Erythroblast (primary cell): ENCODE measurements around the gene NABP2.
"Not testable (repeated sequence)": the region's sequence is repeated elsewhere in the genome, so short reads cannot be mapped to it uniquely, and the experiment has no call there.

ENCODE experiments used
- DNase-seq, 2 experiments: peaks; one replicate each; lab custom pipeline; 2025; lab: John Stamatoyannopoulos, UW
- GATA1 ChIP-seq: IDR thresholded peaks from 2 replicates; pipeline ENCODE4 v1.6.1; 2011; ENCODE audit warnings: low read depth, mild to moderate bottlenecking, control low read depth, low read length, moderate library complexity
- POLR2A ChIP-seq: IDR thresholded peaks from 2 replicates; pipeline ENCODE4 v1.6.1; 2011; ENCODE audit warnings: mild to moderate bottlenecking, low read length

Gene NABP2

DNA sequence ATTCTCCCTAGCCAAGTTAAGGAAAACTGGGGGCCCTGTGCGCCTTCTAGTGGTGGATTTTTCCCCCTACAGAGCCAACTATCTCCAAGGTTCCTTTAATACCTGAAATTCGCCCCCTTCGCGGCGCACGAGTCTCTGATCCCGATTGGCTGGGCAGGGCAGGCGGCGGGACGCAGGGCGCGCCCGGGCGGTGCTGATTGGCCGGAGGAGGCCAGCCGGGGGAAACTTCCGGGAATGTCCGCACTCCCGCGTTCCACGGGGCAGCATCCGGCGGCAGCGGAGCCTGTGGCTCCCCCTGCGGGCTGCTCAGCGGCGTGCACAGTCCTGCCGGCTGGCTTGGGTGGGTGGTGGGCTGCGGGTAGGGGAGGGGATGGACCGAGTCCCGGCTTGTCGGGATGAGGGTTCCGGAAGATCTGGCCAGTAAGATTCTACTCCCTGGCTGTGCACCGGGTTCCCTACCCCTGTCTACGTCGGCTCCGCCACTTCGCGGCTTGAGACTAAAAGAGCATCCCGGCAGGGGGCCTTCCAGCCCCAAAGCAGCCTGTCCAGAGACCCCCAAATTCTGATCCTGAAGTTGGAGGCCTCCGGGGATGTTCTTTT is at the start of gene NABP2:
NABP2 (plus strand) TSS at position 241 of the 600 bp plus-strand sequence. CDS start 515 bp downstream, outside the sequence.
- DNase-seq = peak; percentile 95 to 97
- TF ChIP-seq POLR2A = peak; percentile 47
- no peak for TF ChIP-seq GATA1

DNA sequence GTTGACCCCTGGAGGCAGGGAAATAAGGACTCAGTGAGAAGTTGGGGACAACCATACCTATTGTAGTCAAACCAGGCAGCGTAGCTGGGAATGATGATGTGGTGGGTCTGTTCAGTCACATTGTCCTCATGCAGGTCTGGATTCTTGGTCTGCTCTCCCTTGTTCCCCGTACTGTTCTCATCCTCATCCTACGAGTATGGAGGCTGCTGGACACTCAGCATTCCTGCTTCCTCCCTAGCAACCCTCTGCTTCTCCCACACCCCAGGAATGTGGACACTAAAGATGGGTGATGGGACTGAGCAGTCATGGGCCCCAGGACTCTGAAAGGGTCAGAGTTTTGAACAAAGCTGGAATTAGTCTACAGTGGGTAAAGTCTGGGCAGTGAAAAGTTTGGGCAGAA is 45.8 kb upstream of the NABP2 start:
- TF ChIP-seq POLR2A = no peak
- no peak for DNase-seq

DNA sequence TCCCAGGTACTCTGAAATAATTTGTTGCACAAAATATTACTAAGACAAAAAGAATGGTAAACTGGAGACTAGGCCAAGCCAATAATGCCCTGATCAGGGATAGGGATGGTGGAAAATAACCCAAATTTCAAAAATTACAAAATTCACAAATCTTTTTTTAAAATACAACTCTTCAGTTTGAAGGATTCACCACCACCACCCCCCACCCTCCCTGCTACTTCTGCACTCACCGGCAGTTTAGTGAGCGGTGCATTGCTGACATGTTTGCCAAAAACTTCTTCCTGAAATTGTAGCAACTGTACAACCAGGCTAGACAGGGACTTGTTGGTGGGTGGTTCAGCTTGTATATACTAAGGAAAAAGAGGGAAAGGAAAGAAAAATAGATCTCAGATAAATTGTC is 37.2 kb upstream of the NABP2 start:
- DNase-seq = no peak
- TF ChIP-seq POLR2A (no peak), GATA1 (no peak)

DNA sequence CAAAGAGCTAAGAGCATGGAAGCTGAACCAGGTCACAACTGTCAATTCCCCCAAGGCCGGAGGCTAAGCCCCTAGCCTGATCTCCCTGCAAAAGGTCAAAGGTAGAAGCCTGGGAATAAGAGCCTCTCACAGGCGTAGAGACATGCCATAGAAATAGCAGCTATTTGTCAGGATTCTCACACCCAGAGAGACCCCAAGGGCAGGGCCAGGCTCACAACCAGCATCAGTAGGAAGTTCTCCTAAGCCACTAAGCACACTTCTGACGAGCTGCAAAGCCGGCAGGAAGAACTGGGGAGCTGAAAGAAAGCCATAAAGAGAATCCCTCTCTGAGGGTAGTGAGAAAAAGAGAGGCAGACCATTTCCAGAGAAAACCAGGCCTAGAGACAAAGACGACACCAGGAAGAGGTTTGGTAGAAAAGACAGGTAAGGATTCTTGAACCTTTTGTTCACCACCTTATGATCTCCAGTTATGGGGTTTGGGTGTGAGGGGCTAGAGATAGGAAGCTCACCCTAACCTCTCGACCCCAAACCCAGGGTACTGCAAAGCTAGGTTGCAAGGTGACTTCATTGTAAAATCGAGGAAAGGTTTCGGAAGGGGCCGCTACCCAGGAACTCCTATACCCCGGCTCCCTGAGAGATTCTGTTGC is 35.9 kb upstream of the NABP2 start:
- TF ChIP-seq POLR2A (no peak), GATA1 (no peak)
- peak; percentile 34 to 55 for DNase-seq

DNA sequence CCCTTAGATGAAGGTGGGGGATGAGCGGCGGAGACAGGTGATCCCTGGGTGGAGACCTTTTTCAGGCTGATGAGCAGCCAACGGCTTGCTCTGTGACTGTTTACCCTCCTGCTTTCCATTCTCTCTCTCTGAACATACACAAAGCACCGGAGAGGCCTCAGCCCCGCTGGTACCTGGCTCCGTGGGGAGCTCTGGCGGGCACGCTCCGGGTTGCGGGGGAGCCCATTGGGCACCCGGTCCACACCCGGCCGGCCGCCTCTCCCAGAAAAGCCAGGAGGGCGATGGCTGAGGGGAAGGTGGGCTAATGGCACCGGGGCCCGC is 35.4 kb upstream of the NABP2 start:
- TF ChIP-seq GATA1 = no peak
- no peak for TF ChIP-seq POLR2A

DNA sequence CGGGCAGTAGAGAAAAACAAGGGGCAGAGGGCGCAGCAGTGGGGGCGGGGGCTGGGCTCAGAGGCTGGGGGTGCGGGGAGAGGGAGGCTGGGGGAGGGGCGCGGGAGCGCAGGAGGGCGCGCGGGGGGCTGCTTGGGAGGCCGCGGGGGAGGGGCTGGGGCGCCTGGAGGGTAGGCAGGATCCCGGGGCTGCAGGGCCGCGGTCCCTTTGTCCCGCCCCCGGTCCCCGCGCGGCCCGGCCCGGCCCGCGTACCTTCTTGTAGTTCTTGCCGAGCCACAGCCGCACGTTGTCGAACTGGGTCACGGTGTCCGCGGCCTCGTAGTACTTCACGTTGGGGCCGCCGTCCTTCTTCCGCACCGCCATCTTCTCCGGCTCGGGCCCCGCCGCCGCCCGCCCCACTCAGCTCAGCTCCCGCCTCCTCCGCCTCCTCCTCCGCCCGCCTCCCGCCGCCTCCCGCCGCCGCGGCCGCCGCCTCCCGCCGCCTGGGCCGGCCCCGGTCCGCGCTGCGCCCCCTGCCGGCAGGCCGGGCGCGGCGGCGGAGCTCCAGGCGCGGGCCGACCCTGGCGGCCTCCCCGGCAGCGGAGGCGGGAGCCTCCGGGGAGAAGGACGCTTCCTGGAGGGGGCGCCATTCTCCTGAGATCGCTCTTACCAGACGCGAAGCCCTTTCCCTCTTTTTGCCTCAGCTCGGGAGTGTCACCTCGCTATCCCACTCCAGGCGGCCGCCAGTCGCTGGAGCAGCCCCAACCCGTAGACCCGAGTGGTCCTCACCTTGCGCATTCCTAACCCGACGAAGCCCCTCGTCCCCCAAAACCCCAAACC is 34.8 kb upstream of the NABP2 start, which contains the start of gene SMARCC2:
SMARCC2 (minus strand) TSS at position 385 of the 819 bp plus-strand sequence; CDS start at position 363, 22 bp downstream.
- TF ChIP-seq GATA1 (no peak), POLR2A (no peak)
- DNase-seq = peak; percentile 90 to 96

More for the DNA sequence above, 35.4 kb upstream of the NABP2 start:
- DNase-seq = no peak

DNA sequence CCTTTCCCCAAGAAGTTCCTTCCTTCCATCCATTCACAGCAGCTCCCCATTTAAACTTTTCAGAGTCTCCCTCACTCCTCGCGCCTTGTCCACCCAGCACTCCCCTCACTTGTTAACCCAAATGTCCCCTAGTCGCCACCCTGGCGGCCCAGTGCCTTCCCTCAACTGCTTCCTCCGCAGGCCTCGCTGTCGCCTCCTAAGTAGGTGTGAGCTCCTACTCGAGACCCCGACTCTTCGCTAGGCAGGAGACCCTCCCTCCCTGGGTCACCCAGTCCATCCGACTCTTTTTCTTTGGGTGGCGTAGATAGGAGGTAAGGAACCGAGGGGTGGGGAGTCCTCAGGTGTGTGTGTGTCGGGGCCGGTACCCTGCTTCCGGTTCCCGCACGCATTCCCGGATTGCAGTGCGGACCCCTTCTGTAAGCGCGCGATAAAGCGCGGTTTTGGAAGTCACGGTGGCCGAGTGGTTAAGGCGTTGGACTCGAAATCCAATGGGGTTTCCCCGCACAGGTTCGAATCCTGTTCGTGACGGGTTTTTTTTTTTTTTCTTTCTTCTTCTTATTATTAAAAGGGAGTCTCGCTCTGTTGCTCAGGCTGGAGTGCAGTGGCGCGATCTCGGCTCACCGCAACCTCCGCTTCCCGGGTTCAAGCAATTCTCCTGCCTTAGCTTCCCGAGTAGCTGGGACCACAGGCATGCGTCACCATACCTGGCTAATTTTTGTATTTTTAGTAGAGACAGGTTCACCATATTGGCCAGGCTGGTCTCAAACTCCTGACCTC is 34.0 kb upstream of the NABP2 start:
- TF ChIP-seq GATA1 (no peak), POLR2A (peak; percentile 42)
- peak; percentile 90 to 93 for DNase-seq

DNA sequence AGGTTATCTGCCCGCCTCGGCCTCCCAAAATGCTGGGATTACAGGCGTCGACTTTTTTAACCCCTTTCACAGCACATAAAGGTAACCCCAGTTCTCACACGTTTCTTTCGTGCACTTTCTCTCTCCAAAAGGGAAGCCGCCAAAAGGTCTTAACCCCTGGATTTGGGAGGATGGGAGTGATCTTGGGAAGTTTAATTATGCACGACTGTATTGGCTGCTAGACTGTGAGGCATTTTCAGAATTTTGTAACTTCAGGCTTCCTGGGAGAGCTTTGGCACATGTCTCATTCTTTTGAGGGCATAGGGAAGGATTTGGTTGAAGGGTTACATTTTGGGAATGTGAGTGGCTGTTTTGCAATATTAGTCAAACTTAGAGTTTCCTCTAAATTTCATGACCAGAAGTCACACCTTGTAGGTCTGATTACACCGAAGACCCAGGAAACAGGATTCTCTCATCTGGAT is 33.4 kb upstream of the NABP2 start:
- DNase-seq = no peak
- TF ChIP-seq GATA1 = no peak
- no peak for TF ChIP-seq POLR2A

DNA sequence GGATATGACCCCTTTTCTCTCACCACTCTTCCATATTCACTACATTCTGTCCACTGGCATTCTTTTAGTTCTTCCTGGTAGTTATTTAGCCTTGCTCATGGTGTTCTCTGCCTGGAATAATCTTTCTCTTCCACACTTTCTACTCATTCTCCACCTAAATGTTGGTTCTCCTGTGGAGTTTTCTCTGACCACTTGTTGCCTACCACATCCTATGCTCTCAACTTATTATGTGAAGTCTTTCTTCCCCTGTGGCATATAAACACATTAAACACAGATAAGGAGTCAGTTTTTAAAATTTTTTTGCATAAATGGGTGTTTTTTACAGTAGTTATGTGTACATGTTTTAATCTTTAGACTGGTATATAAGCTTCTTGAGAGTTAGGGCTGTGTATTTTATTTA is 31.6 kb upstream of the NABP2 start:
- TF ChIP-seq GATA1 (no peak), POLR2A (no peak)

DNA sequence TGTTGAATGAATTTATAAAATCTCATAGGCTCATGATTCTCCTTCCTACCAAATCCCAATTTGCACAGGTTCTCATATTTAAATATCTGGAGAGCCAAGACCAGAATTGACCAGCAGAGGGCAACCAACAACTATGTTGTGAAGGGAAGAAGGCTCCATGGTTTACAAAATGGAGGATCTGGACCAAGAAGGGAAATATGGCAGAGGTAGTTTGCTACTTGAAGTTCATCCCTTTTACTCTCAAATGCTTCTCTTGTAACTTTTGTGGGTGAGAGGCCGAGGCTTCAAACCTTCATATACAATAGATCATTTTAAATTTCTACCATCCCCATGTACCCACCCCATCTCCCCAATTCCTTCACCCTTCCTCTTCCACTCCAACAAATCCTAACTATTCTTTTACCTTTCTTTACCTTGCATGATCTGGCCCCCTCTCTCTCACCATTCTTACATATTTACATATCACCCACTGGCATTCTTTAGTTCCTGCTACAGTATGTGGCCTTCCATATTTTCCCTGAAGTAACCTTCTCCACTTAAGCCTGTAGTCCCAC is 31.0 kb upstream of the NABP2 start:
- TF ChIP-seq GATA1 (no peak), POLR2A (no peak)
- peak; percentile 87 to 93 for DNase-seq

More for the DNA sequence above, 31.6 kb upstream of the NABP2 start:
- no peak for DNase-seq

DNA sequence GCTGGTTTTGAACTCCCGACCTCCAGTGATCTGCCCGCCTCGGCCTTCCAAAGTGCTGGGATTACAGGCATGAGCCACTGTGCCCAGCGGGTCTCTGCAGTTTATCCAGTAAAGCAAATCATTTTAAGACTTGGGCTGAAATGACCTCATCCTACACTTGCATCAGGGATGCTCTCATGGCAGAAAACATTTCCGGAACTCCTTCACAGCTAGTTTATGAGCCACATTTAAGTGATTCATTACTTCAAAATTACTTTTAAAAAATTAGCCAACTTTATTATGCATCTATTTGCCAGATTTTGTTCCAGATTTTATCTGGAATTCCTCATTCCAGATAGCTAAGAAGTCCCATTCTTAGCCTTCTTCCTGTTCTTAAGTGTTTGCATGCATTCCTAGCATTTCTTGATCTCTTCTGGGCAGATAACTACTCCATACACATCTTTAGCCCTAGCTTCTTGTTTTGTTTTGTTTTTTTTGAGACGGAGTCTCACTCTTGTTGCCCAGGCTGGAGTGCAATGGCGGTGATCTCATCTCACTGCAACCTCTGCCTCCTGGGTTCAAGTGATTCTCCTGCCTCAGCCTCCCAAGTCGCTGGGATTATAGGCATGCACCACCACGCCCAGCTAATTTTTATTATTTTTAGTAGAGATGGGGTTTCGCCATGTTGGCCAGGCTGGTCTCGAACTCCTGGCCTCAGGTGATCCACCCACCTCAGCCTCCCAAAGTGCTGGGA is 27.2 kb upstream of the NABP2 start:
- DNase-seq = not testable (repeated sequence)

DNA sequence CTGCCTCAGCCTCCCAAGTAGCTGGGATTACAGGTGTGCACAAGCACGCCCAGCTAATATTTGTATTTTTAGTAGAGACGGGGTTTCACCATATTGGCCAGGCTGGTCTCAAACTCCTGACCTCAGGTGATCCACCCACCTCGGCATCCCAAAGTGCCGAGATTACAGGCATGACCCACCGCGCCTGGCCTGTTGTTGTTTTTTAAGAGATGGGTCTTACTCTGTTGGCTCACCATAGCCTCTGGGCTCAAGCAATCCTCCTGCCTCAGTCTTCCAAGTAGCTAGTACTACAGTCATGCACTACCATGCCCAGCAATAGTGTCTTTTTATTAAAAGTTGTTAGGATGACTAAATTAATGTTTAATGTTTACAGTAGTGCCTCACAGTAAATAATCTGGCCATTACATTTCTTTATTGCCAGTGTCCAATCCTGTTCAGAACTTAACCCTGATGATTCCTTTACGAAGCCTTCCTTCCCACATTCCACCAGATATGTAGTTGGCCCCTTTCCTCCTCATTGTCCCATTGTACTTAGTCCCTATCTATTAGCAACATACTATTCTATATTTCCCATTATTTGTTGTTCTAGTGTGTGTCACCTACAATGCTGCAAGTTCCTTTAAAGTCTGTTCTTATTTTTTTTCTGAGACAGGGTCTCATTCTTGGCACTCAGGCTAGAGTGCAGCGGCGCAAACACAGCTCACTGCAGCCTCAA is 26.1 kb upstream of the NABP2 start:
- no peak for DNase-seq
- no peak for TF ChIP-seq GATA1
- TF ChIP-seq POLR2A = no peak
